WI38 (cell line): ENCODE measurements around the gene METTL16.

ENCODE experiments used
- H3K4me3 ChIP-seq: 2 replicates; pipeline ENCODE4 v1.5.1; 2011; ENCODE audit warnings: low read depth, mild to moderate bottlenecking, control low read depth, low read length
- CTCF ChIP-seq: IDR thresholded peaks from 2 replicates; pipeline ENCODE4 v1.5.1; 2012; ENCODE audit warnings: low read depth, mild to moderate bottlenecking, control low read depth, low read length

METTL16 gene

GRCh38 chr17:2388683-2389055, 123.0 kb downstream of the METTL16 start:
- TF ChIP-seq CTCF: no peak
- H3K4me3 ChIP-seq: no peak overlapping the region

GRCh38 chr17:2388020-2388682, 123.5 kb downstream of the METTL16 start:
- no peak for TF ChIP-seq CTCF
- no peak overlapping the region for H3K4me3 ChIP-seq

GRCh38 chr17:2387086-2388019, 124.3 kb downstream of the METTL16 start:
- H3K4me3 ChIP-seq: no peak overlapping the region
- no peak for TF ChIP-seq CTCF

GRCh38 chr17:2386400-2387085, 125.1 kb downstream of the METTL16 start:
- H3K4me3 ChIP-seq: no peak overlapping the region
- TF ChIP-seq CTCF: no peak

GRCh38 chr17:2385240-2386210, 126.2 kb downstream of the METTL16 start:
- H3K4me3 ChIP-seq: no peak overlapping the region
- no peak for TF ChIP-seq CTCF

GRCh38 chr17:2384439-2385127, 127.1 kb downstream of the METTL16 start:
- TF ChIP-seq CTCF: no peak

More at GRCh38 chr17:2384439-2385127, 127.1 kb downstream of the METTL16 start:
- H3K4me3 ChIP-seq: no peak overlapping the region
